Coronary artery (tissue), 2 donors: ENCODE data around the gene COPZ1.
A peak's percentile ranks its signal among the peaks of the same experiment; 100 is the strongest.

Source experiments
- DNase-seq: peaks from one replicate; pipeline ENCODE4 v3.0.0-alpha.2; 2017; ENCODE audit warnings: low spot score
- H3K27ac ChIP-seq, 2 donors: fragments of 200-600 bp; sonication (generic); one replicate each; pipeline ENCODE4 v1.5.1; 2016 to 2019
- H3K4me3 ChIP-seq: fragments of 200-600 bp; sonication (generic); 2 replicates; pipeline ENCODE4 v1.5.1; 2016; ENCODE audit warnings: mild to moderate bottlenecking, moderate library complexity
- TF ChIP-seq, protein P1 (sequence below): fragments of 200-600 bp; sonication (generic); IDR thresholded peaks from one replicate; pipeline ENCODE4 v1.5.1; 2019; ENCODE audit warnings: antibody characterized with exemption

COPZ1 gene

DNA sequence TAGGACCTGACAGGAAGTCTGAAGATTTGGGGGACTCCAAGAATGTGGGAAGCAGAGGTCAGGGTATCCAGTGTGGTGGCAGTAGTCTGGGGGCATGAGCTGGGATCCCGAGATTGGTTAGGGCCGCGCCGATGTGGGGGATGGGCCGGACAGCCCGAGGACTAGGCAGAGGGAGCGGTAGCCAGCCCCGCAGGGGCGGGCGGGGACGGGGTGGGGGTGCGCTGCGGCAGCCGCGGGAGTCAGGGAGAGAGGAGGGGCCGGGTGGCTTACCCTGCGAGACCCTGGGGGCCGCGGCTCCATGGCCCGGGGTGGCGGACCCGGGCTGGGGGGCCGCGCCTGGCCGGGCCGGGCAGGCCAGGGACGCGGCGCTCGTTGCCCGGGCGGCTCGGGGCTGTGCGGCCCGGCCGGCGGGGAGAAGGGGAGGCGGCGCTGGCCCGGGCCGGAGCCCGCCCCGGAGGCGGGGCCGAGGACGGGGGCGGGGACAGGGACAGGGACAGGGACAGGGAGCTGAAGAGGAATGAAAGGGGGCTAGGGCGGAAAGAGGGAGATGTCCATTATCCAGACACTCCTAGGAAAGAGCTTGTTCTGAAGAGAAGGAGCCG lies 54.0 kb downstream of the COPZ1 start:
- H3K4me3 ChIP-seq = peak overlapping the region; percentile 77
- DNase-seq = peak; percentile 76
- peak overlapping the region; percentile 25 to 87 for H3K27ac ChIP-seq
- TF ChIP-seq, protein P1, sequence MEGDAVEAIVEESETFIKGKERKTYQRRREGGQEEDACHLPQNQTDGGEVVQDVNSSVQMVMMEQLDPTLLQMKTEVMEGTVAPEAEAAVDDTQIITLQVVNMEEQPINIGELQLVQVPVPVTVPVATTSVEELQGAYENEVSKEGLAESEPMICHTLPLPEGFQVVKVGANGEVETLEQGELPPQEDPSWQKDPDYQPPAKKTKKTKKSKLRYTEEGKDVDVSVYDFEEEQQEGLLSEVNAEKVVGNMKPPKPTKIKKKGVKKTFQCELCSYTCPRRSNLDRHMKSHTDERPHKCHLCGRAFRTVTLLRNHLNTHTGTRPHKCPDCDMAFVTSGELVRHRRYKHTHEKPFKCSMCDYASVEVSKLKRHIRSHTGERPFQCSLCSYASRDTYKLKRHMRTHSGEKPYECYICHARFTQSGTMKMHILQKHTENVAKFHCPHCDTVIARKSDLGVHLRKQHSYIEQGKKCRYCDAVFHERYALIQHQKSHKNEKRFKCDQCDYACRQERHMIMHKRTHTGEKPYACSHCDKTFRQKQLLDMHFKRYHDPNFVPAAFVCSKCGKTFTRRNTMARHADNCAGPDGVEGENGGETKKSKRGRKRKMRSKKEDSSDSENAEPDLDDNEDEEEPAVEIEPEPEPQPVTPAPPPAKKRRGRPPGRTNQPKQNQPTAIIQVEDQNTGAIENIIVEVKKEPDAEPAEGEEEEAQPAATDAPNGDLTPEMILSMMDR = no peak

DNA sequence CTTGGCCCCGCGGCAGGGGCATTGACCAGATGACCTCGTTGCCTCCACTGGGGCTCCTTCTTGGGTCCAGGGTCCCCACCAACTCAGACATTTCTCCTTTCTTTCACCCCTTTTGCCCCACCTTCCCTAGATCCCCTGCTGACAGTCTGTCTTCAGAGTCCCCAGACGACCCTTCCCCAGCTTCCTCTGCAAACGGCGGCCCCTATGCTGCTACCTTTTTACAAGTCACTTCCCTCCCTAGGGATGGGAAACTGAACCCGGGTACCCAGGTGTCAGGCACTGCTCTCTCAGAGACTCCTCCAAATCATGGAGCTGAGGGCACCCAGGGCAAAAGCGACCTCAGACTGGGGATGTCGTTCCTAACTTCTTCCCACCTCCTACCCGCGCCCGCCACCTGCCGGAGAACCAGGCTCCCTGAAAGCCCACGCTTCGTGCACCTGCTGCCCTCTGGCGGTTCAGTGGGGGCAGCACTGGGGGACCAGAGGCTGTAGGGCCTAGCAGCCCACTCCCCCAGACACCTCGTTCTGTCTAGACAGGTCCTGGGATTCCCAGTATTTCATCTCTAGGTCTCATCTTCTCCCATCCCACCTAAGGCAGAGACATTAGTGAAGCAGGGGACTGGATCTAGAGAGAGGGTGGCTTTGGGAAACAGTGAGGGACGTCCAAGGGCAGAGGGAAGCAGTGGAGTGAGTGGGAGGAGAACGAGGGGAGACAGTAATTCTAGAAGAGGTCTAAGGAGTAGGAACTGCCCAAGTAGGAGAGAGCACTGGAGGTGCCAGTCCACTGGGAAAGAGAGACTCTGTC lies 54.7 kb downstream of the COPZ1 start:
- peak; percentile 92 for DNase-seq
- H3K4me3 ChIP-seq = peak overlapping the region; percentile 77
- H3K27ac ChIP-seq = peak overlapping the region; percentile 25 to 87
- TF ChIP-seq, protein P1 = peak; percentile 100

DNA sequence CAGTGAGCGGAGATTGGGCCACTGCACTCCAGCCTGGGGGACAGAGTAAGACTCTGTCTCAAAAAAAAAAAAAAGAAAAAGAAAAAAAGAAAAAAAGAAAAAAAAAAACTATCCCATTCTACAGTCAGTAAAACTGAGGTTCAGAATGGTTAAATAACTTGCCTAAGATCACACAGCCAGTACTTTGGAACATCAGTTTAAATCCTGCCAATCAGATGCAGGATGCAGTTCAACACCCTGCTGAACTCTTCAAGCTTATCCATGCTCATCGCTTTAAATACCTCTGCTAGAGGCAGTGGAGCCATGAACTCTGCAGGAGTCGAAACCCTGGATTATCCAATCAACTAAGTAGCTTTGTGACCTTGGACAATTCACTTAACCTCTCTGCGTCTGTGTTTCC lies 56.2 kb downstream of the COPZ1 start:
- no peak for DNase-seq
- Histone ChIP-seq H3K4me3 (no peak overlapping the region), H3K27ac (no peak overlapping the region)
- TF ChIP-seq, protein P1 = no peak

- TF ChIP-seq, protein P1 = no peak
- Histone ChIP-seq H3K27ac (peak overlapping the region in 1 of 2 donors; percentile 30), H3K4me3 (no peak overlapping the region)
- no peak for DNase-seq
These were observed 58.2 kb downstream of the COPZ1 start for GRCh38 chr12:54383041-54383609.

- no peak for DNase-seq
- no peak within 1 kb of the TSS for H3K4me3 ChIP-seq
- TF ChIP-seq, protein P1 = no peak
- peak within 1 kb of the TSS in 1 of 2 donors; percentile 76 for H3K27ac ChIP-seq
These were observed 59.7 kb downstream of the COPZ1 start, which contains the start of gene ZNF385A for GRCh38 chr12:54384591-54385041. ZNF385A (minus strand) TSS chr12:54384733; CDS start chr12:54384514, 219 bp downstream.

GRCh38 chr12:54385251-54385914 lies 60.5 kb downstream of the COPZ1 start:
- no peak for DNase-seq
- Histone ChIP-seq H3K27ac (peak overlapping the region in 1 of 2 donors; percentile 76), H3K4me3 (no peak overlapping the region)
- TF ChIP-seq, protein P1 = no peak
